Astrocyte (in vitro differentiated cells and primary cell): ENCODE results near the gene IFIT1. TPM values are rescaled to one million over a fixed set of nuclear protein-coding genes. Genes with fewer than 3 reads are reported as not detected.

ENCODE experiments used
- DNase-seq: peaks from one replicate; pipeline ENCODE4 v3.0.0-alpha.2; 2010; ENCODE audit warnings: low read depth
- FAIRE-seq: peaks from 2 replicates; lab custom pipeline; 2011; peaks lifted over from hg19 to GRCh38; lab: Jason Lieb, UNC
- H2AFZ ChIP-seq: 2 replicates; pipeline ENCODE4 v1.6.0; 2012; ENCODE audit warnings: low read depth, low read length, inconsistent platforms
- H3K27ac ChIP-seq: 2 replicates; pipeline ENCODE4 v1.5.1; 2011; ENCODE audit warnings: low read depth, low read length, inconsistent platforms
- H3K27me3 ChIP-seq: 2 replicates; pipeline ENCODE4 v1.6.0; 2011; ENCODE audit warnings: low read length, inconsistent platforms; ENCODE audit not compliant: insufficient read depth
- H3K36me3 ChIP-seq: 2 replicates; pipeline ENCODE4 v1.5.1; 2011; ENCODE audit warnings: low read length, inconsistent platforms; ENCODE audit not compliant: insufficient read depth
- H3K4me1 ChIP-seq: 2 replicates; pipeline ENCODE4 v1.5.1; 2011; ENCODE audit warnings: low read length, inconsistent platforms; ENCODE audit not compliant: insufficient read depth
- H3K4me2 ChIP-seq: 2 replicates; pipeline ENCODE4 v1.6.0; 2012; ENCODE audit warnings: low read length, inconsistent platforms
- H3K4me3 ChIP-seq: 2 replicates; pipeline ENCODE4 v1.5.1; 2011; ENCODE audit warnings: low read depth, mild to moderate bottlenecking, low read length, inconsistent platforms; ENCODE audit not compliant: insufficient read depth
- H3K79me2 ChIP-seq: 2 replicates; pipeline ENCODE4 v1.6.0; 2012; ENCODE audit warnings: mild to moderate bottlenecking, low read length, inconsistent platforms; ENCODE audit not compliant: insufficient read depth
- H3K9ac ChIP-seq: 2 replicates; pipeline ENCODE4 v1.6.0; 2012; ENCODE audit warnings: mild to moderate bottlenecking, low read length, inconsistent platforms
- H3K9me3 ChIP-seq: 2 replicates; pipeline ENCODE4 v1.5.1; 2012; ENCODE audit warnings: low read depth, mild to moderate bottlenecking, low read length, inconsistent platforms; ENCODE audit not compliant: insufficient read depth
- H4K20me1 ChIP-seq: 2 replicates; pipeline ENCODE4 v1.6.0; 2012; ENCODE audit warnings: low read length, inconsistent platforms; ENCODE audit not compliant: insufficient read depth
- H3K27ac Mint-ChIP-seq: one replicate; pipeline ENCODE4 v1.8.0; 2021; ENCODE audit warnings: mild to moderate bottlenecking, mixed read lengths; ENCODE audit not compliant: unreplicated experiment
- H3K27me3 Mint-ChIP-seq: one replicate; pipeline ENCODE4 v1.8.0; 2021; ENCODE audit warnings: low read depth, mixed read lengths; ENCODE audit not compliant: unreplicated experiment
- H3K36me3 Mint-ChIP-seq: one replicate; pipeline ENCODE4 v1.8.0; 2021; ENCODE audit warnings: low read depth, mixed read lengths; ENCODE audit not compliant: unreplicated experiment
- H3K4me1 Mint-ChIP-seq: one replicate; pipeline ENCODE4 v1.8.0; 2021; ENCODE audit warnings: low read depth, mixed read lengths; ENCODE audit not compliant: unreplicated experiment
- H3K4me3 Mint-ChIP-seq: one replicate; pipeline ENCODE4 v1.8.0; 2021; ENCODE audit warnings: mild to moderate bottlenecking, moderate library complexity, mixed read lengths; ENCODE audit not compliant: unreplicated experiment
- H3K9me3 Mint-ChIP-seq: one replicate; pipeline ENCODE4 v1.8.0; 2021; ENCODE audit warnings: mild to moderate bottlenecking, mixed read lengths; ENCODE audit not compliant: unreplicated experiment
- CTCF ChIP-seq: IDR thresholded peaks from 2 replicates; pipeline ENCODE4 v1.5.1; 2011; ENCODE audit warnings: low read depth, mild to moderate bottlenecking, inconsistent platforms, low read length, moderate library complexity; ENCODE audit not compliant: insufficient read depth
- EZH2 ChIP-seq: IDR thresholded peaks from 2 replicates; pipeline ENCODE4 v1.6.1; 2012; ENCODE audit warnings: mild to moderate bottlenecking, low read length, inconsistent platforms; ENCODE audit not compliant: insufficient read depth
- total RNA-seq: library from RNA; stranded (reverse); gene quantifications from 2 replicates; pipeline ENCODE4 v1.2.1, GENCODE V29; 2021

IFIT1 gene
- total RNA-seq, 1 donor from 2014 or later, result 335 TPM

GRCh38 chr10:89421018-89421476 lies 28.6 kb downstream of the IFIT1 start:
- H3K36me3 Mint-ChIP-seq, result peaks cover 19% of the 10 kb centered on the region
- no peak overlapping the region for H3K27ac ChIP-seq
- no peak overlapping the region for H2AFZ ChIP-seq
- H3K36me3 ChIP-seq, result no peaks in the 10 kb centered on the region
- no peak for FAIRE-seq
- no peak overlapping the region for H3K4me3 ChIP-seq
- H3K9me3 Mint-ChIP-seq, result peaks cover 2% of the 10 kb centered on the region
- H3K79me2 ChIP-seq, result peaks cover 3% of the 10 kb centered on the region
- DNase-seq, result no peak
- TF ChIP-seq EZH2, result no peak
- TF ChIP-seq CTCF, result no peak
- H3K27me3 ChIP-seq, result no peaks in the 10 kb centered on the region
- H3K27ac Mint-ChIP-seq, result no peak overlapping the region
- peaks cover 10% of the 10 kb centered on the region for H3K4me1 Mint-ChIP-seq
- no peak overlapping the region for H3K4me2 ChIP-seq
- H3K9ac ChIP-seq, result no peak overlapping the region
- no peaks in the 10 kb centered on the region for H4K20me1 ChIP-seq
- H3K27me3 Mint-ChIP-seq, result no peaks in the 10 kb centered on the region
- H3K4me3 Mint-ChIP-seq, result no peak overlapping the region
- H3K9me3 ChIP-seq, result no peaks in the 10 kb centered on the region
- no peaks in the 10 kb centered on the region for H3K4me1 ChIP-seq

GRCh38 chr10:89425000-89425399 lies 32.6 kb downstream of the IFIT1 start:
- Histone ChIP-seq H3K9me3 (no peaks in the 10 kb centered on the region), H3K9ac (no peak overlapping the region), H3K27me3 (no peaks in the 10 kb centered on the region), H3K27ac (no peak overlapping the region), H2AFZ (no peak overlapping the region), H3K36me3 (no peaks in the 10 kb centered on the region), H4K20me1 (no peaks in the 10 kb centered on the region), H3K4me2 (no peak overlapping the region), H3K4me1 (peaks cover 21% of the 10 kb centered on the region), H3K79me2 (no peaks in the 10 kb centered on the region), H3K4me3 (no peak overlapping the region)
- Mint-ChIP-seq H3K27me3 (no peaks in the 10 kb centered on the region), H3K4me1 (peaks cover 23% of the 10 kb centered on the region), H3K9me3 (no peaks in the 10 kb centered on the region), H3K36me3 (peaks cover 5% of the 10 kb centered on the region), H3K27ac (peak overlapping the region; percentile 28), H3K4me3 (no peak overlapping the region)
- no peak for FAIRE-seq
- TF ChIP-seq CTCF (no peak), EZH2 (no peak)
- no peak for DNase-seq

GRCh38 chr10:89426230-89426868 lies 33.9 kb downstream of the IFIT1 start:
- peak; percentile 67 for FAIRE-seq
- Mint-ChIP-seq H3K36me3 (no peaks in the 10 kb centered on the region), H3K27me3 (no peaks in the 10 kb centered on the region), H3K27ac (no peak overlapping the region), H3K4me3 (no peak overlapping the region), H3K4me1 (peaks cover 23% of the 10 kb centered on the region), H3K9me3 (no peaks in the 10 kb centered on the region)
- no peaks in the 10 kb centered on the region for H3K79me2 ChIP-seq
- H3K9me3 ChIP-seq, result no peaks in the 10 kb centered on the region
- no peaks in the 10 kb centered on the region for H3K27me3 ChIP-seq
- peak overlapping the region; percentile 50 for H3K9ac ChIP-seq
- H3K27ac ChIP-seq, result no peak overlapping the region
- H3K4me3 ChIP-seq, result no peak overlapping the region
- peak; percentile 33 for DNase-seq
- H2AFZ ChIP-seq, result no peak overlapping the region
- H3K36me3 ChIP-seq, result no peaks in the 10 kb centered on the region
- peak overlapping the region; percentile 69 for H3K4me2 ChIP-seq
- H3K4me1 ChIP-seq, result peaks cover 21% of the 10 kb centered on the region
- no peaks in the 10 kb centered on the region for H4K20me1 ChIP-seq
- TF ChIP-seq EZH2, result no peak
- peak; percentile 95 for TF ChIP-seq CTCF
